H1 (cell line): Measurements from ENCODE around the gene IKZF2.

Experiments
- ASH2L ChIP-seq: fragments of 200-600, 300-600 bp; sonication (generic); IDR thresholded peaks from one replicate; pipeline ENCODE4 v1.7.1; 2017; ENCODE audit warnings: low read length
- CHD1 ChIP-seq: IDR thresholded peaks from 2 replicates; pipeline ENCODE4 v1.6.1; 2012; ENCODE audit warnings: low read depth, low read length, improper control_type of control experiment
- CREB1 ChIP-seq: IDR thresholded peaks from 2 replicates; pipeline ENCODE4 v1.6.1; 2012; ENCODE audit warnings: inconsistent platforms
- CTCF ChIP-seq, 3 experiments: IDR thresholded peaks; 1 replicate in 2 of 3; 2 replicates in 1 of 3; pipeline versions ENCODE4 v1.5.1 to v1.6.1; 2011; ENCODE audit warnings: low read length in 3 of 3, mild to moderate bottlenecking in 3 of 3, inconsistent platforms in 2 of 3, low read depth in 1 of 3, moderate library complexity in 1 of 3; ENCODE audit not compliant: insufficient read depth in 1 of 3; ENCODE audit errors: control extremely low read depth in 1 of 3
- EP300 ChIP-seq, 2 experiments: IDR thresholded peaks; 1 replicate in 1 of 2; 2 replicates in 1 of 2; pipeline ENCODE4 v1.6.1; 2011 to 2012; ENCODE audit warnings: low read depth in 2 of 2, low read length in 2 of 2, mild to moderate bottlenecking in 2 of 2, borderline replicate concordance in 1 of 2, inconsistent platforms in 1 of 2, moderate library complexity in 1 of 2
- EZH2 ChIP-seq: fragments of 200-600 bp; sonication (generic); IDR thresholded peaks from 2 replicates; pipeline ENCODE4 v1.7.1; 2012; ENCODE audit warnings: low read depth, mild to moderate bottlenecking, moderate library complexity, low read length, inconsistent platforms; ENCODE audit not compliant: severe bottlenecking
- MAFK ChIP-seq: IDR thresholded peaks from 2 replicates; pipeline ENCODE4 v1.6.1; 2012; ENCODE audit warnings: low read depth, mild to moderate bottlenecking, improper control_type of control experiment, low read length
- RAD21 ChIP-seq, 2 experiments: IDR thresholded peaks in 1 of 2; conservative IDR thresholded peaks in 1 of 2; 2 replicates each; pipeline ENCODE4 v1.6.1; 2011; ENCODE audit warnings: low read depth in 2 of 2, low read length in 2 of 2, improper control_type of control experiment in 1 of 2, inconsistent platforms in 1 of 2, mild to moderate bottlenecking in 1 of 2, moderate library complexity in 1 of 2
- SIN3A ChIP-seq, 2 experiments: IDR thresholded peaks in 1 of 2; conservative IDR thresholded peaks in 1 of 2; 2 replicates each; pipeline ENCODE4 v1.6.1; 2011 to 2012; ENCODE audit warnings: low read length in 2 of 2, improper control_type of control experiment in 1 of 2, low read depth in 1 of 2, mild to moderate bottlenecking in 1 of 2
- TAF1 ChIP-seq: IDR thresholded peaks from 2 replicates; pipeline ENCODE4 v1.6.1; 2011; ENCODE audit warnings: mild to moderate bottlenecking, low read depth, low read length
- USF2 ChIP-seq: IDR thresholded peaks from 2 replicates; pipeline ENCODE4 v1.6.1; 2011; ENCODE audit warnings: low read length, improper control_type of control experiment

GRCh38 chr2:213187386-213187785 is 36.0 kb upstream of the IKZF2 start:
- TF ChIP-seq TAF1 (no peak), MAFK (no peak), EZH2 (no peak), ASH2L (no peak), CTCF (IDR thresholded peaks at IDR 0.05; ENCODE audit: control extremely low read depth in 1 of 3, insufficient read depth in 1 of 3, low read depth in 1 of 3, low read length in 3 of 3) (no peak), SIN3A (conservative IDR thresholded peaks at IDR 0.05 in 1 of 2, IDR thresholded peaks at IDR 0.05 in 1 of 2; ENCODE audit: low read depth in 1 of 2, low read length in 2 of 2) (no peak), EP300 (IDR thresholded peaks at IDR 0.05; ENCODE audit: borderline replicate concordance in 1 of 2, low read depth in 2 of 2, low read length in 2 of 2) (no peak), CREB1 (no peak), RAD21 (IDR thresholded peaks at IDR 0.05 in 1 of 2, conservative IDR thresholded peaks at IDR 0.05 in 1 of 2; ENCODE audit: low read depth in 2 of 2, low read length in 2 of 2) (no peak), USF2 (no peak), CHD1 (no peak)
